Osteoblast (primary cell): ENCODE results near the gene CAPN9. TPM values are rescaled to one million over a fixed set of nuclear protein-coding genes. Genes with fewer than 3 reads are reported as not detected.
A peak's percentile ranks its signal among the peaks of the same experiment; 100 is the strongest.

Experiments
- DNase-seq: peaks from one replicate; pipeline ENCODE4 v3.0.0; 2011; ENCODE audit warnings: low spot score, mixed read lengths; ENCODE audit not compliant: insufficient read length; ENCODE audit errors: missing footprints
- H2AFZ ChIP-seq: 2 replicates; pipeline ENCODE4 v1.6.0; 2011; ENCODE audit warnings: mild to moderate bottlenecking, low read length
- H3K27ac ChIP-seq: 2 replicates; pipeline ENCODE4 v1.5.1; 2011; ENCODE audit warnings: mild to moderate bottlenecking, low read depth, low read length, moderate library complexity
- H3K27me3 ChIP-seq: 2 replicates; pipeline ENCODE4 v1.6.0; 2012; ENCODE audit warnings: mild to moderate bottlenecking, control low read depth, inconsistent platforms, low read length, moderate library complexity; ENCODE audit not compliant: insufficient read depth
- H3K36me3 ChIP-seq: 2 replicates; pipeline ENCODE4 v1.5.1; 2011; ENCODE audit warnings: mild to moderate bottlenecking, low read length, control low read depth, moderate library complexity; ENCODE audit not compliant: insufficient read depth
- H3K4me1 ChIP-seq: 2 replicates; pipeline ENCODE4 v1.5.1; 2011; ENCODE audit warnings: mild to moderate bottlenecking, low read length, control low read depth, moderate library complexity; ENCODE audit not compliant: insufficient read depth
- H3K4me2 ChIP-seq: 2 replicates; pipeline ENCODE4 v1.6.0; 2011; ENCODE audit warnings: mild to moderate bottlenecking, low read length; ENCODE audit not compliant: insufficient read depth
- H3K4me3 ChIP-seq: fragments of 200-600 bp; sonication (generic); 3 replicates; pipeline ENCODE4 v1.5.1; 2012; ENCODE audit warnings: mild to moderate bottlenecking, low read length, inconsistent platforms; ENCODE audit not compliant: insufficient read depth
- H3K79me2 ChIP-seq: 2 replicates; pipeline ENCODE4 v1.6.0; 2012; ENCODE audit warnings: mild to moderate bottlenecking, low read length, control low read depth, inconsistent platforms; ENCODE audit not compliant: insufficient read depth
- H3K9me3 ChIP-seq: 2 replicates; pipeline ENCODE4 v1.5.1; 2011; ENCODE audit warnings: low read depth, low read length, control low read depth
- H4K20me1 ChIP-seq: 2 replicates; pipeline ENCODE4 v1.6.0; 2012; ENCODE audit warnings: mild to moderate bottlenecking, low read length, control low read depth; ENCODE audit not compliant: insufficient read depth
- total RNA-seq: library from RNA; depleted of rRNA; stranded (reverse); fragments of >200 nt; gene quantifications from 2 replicates; pipeline ENCODE4 v1.2.3, GENCODE V29; 2012
- TF ChIP-seq, protein P1 (sequence below): IDR thresholded peaks from 2 replicates; pipeline ENCODE4 v1.5.1; 2011; ENCODE audit warnings: mild to moderate bottlenecking, low read depth, low read length, moderate library complexity; ENCODE audit errors: extremely low read depth

Gene CAPN9
- total RNA-seq, 1 donor: not detected

DNA sequence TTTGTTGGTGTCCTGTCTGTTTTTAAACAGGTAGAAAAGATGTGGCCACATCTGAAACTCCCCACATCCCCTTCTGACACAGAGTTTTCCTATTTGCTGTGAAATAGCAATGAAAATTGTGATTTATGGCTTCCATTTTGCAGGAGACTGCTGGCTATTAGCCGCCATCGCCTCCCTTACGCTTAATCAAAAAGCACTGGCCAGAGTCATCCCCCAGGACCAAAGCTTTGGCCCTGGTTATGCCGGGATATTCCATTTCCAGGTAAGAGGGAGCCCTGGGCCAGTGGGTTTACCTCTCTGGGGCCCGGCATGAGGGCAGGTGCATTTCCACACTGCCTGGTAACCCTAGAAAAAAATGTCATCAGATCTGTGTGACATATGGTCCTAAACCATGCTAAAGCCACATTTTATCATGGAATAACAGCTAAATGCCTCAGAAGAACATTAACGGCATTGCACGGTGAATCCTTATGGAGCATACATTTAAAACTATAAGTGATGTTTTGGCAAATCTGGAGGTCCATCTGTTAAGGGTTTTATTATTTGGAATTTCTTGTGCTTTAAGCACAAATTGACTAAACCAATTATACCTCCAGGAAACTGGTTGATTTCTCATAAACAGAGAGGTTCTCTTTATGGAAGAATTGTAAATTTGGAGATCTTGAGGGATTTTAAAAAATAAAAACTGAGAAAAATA, 12.3 kb downstream of the CAPN9 start:
- no peak overlapping the region for H3K4me2 ChIP-seq
- H3K36me3 ChIP-seq: no peaks in the 10 kb centered on the region
- TF ChIP-seq, protein P1, sequence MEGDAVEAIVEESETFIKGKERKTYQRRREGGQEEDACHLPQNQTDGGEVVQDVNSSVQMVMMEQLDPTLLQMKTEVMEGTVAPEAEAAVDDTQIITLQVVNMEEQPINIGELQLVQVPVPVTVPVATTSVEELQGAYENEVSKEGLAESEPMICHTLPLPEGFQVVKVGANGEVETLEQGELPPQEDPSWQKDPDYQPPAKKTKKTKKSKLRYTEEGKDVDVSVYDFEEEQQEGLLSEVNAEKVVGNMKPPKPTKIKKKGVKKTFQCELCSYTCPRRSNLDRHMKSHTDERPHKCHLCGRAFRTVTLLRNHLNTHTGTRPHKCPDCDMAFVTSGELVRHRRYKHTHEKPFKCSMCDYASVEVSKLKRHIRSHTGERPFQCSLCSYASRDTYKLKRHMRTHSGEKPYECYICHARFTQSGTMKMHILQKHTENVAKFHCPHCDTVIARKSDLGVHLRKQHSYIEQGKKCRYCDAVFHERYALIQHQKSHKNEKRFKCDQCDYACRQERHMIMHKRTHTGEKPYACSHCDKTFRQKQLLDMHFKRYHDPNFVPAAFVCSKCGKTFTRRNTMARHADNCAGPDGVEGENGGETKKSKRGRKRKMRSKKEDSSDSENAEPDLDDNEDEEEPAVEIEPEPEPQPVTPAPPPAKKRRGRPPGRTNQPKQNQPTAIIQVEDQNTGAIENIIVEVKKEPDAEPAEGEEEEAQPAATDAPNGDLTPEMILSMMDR: no peak
- no peak overlapping the region for H3K4me3 ChIP-seq
- H3K79me2 ChIP-seq: no peaks in the 10 kb centered on the region
- no peak overlapping the region for H3K27ac ChIP-seq
- DNase-seq: no peak
- H4K20me1 ChIP-seq: no peaks in the 10 kb centered on the region
- no peaks in the 10 kb centered on the region for H3K4me1 ChIP-seq
- peaks cover 11% of the 10 kb centered on the region for H3K27me3 ChIP-seq
- H3K9me3 ChIP-seq: no peaks in the 10 kb centered on the region
- H2AFZ ChIP-seq: no peak overlapping the region

DNA sequence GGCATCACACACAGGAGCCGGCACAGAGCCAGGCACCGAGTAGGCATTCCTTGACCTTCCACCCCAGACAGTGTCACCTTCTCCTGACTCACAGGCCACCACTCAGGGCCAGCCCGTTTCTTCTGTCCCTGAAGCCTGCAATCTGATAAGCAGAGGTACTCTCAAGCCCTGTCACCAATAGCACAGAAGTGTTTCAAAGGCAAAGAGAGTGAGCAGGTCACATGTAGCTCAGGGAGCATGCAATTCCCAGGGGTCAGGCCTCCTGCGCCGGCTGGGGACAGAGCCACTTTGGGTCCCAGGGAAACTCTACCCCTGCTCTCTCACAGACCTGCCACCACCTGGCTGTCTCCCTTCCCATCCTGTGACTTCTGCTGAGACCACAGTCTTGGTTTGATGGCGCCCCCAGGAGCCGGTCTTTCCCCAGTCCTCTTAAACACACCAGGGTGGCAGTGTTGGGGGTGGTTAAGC, 13.2 kb downstream of the CAPN9 start:
- H3K9me3 ChIP-seq: no peaks in the 10 kb centered on the region
- no peak overlapping the region for H3K27ac ChIP-seq
- DNase-seq: no peak
- no peak overlapping the region for H2AFZ ChIP-seq
- H4K20me1 ChIP-seq: no peaks in the 10 kb centered on the region
- no peaks in the 10 kb centered on the region for H3K4me1 ChIP-seq
- no peak overlapping the region for H3K4me3 ChIP-seq
- no peaks in the 10 kb centered on the region for H3K79me2 ChIP-seq
- H3K4me2 ChIP-seq: no peak overlapping the region
- peaks cover 11% of the 10 kb centered on the region for H3K27me3 ChIP-seq
- TF ChIP-seq, protein P1: no peak
- H3K36me3 ChIP-seq: no peaks in the 10 kb centered on the region

DNA sequence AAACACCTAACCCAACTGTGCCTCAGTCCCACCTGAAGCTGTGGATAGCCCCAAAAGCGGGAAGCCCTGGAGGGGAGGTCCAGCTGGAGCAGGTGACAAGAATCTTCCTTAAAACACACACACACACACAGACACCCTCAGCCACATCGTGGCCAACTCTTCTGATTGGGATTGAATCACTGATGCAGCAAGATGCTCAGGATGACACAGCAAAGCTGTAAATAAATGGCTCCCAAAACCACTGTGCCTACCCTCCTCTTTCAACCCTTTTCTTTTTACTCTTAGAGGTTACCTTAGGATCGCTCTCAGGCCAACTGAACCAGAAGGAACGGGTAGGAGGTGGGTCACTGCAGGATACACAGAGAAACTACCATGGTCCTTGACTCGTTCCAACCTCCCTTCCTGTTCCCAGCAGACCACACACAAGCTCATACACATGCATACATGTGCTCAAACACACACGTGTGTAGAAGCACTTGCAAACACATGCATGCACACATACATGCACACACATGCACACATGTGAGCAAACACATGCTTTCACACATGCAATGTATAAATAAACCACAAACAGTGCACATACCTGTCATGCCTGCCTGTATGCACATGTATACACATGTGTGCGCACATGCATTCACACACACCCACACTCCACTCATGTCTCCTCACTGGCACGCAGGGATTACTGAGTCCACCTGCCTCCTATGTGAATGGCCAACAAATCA, 14.4 kb downstream of the CAPN9 start:
- Histone ChIP-seq H3K4me3 (no peak overlapping the region), H2AFZ (no peak overlapping the region), H3K4me1 (no peaks in the 10 kb centered on the region), H3K27ac (no peak overlapping the region), H3K4me2 (no peak overlapping the region), H3K9me3 (no peaks in the 10 kb centered on the region), H3K79me2 (no peaks in the 10 kb centered on the region), H4K20me1 (no peaks in the 10 kb centered on the region), H3K36me3 (no peaks in the 10 kb centered on the region), H3K27me3 (peaks cover 11% of the 10 kb centered on the region)
- TF ChIP-seq, protein P1: no peak
- DNase-seq: no peak

DNA sequence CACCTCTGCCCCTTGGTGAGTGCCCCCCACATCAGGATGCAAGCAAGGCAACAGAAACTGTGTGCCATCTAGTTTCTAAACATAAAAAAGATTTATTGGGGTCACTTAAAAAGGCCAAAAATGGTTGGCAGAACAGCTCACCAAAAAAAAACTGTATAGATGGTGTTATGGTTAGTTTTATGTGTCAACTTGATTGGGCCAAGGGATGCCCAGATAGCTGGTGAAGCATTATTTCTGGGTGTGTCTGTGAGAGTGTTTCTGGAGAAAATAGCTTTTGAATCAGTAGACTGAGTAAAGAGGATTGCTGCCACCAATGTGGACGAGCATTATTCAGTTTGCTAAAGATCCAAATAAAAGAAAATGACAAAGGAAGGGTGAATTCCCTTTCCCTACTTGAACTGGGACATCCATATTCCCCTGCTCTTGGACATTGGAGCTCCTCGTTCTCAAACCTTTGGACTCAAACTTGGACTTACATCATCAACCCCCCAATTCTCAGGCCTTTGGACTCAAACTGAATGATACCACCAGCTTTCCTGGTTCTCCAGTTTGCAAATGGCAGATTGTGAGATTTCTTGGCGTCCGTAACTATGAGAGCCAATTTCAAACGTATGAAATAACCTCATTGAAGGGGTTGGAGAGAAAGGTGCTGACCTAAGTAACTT, 16.9 kb downstream of the CAPN9 start:
- H3K4me1 ChIP-seq: peaks cover 1% of the 10 kb centered on the region
- H4K20me1 ChIP-seq: no peaks in the 10 kb centered on the region
- TF ChIP-seq, protein P1: no peak
- H3K27me3 ChIP-seq: peaks cover 11% of the 10 kb centered on the region
- no peak overlapping the region for H3K4me3 ChIP-seq
- no peaks in the 10 kb centered on the region for H3K36me3 ChIP-seq
- no peaks in the 10 kb centered on the region for H3K79me2 ChIP-seq
- peak; percentile 19 for DNase-seq
- no peak overlapping the region for H3K4me2 ChIP-seq
- H2AFZ ChIP-seq: no peak overlapping the region
- H3K27ac ChIP-seq: no peak overlapping the region
- no peaks in the 10 kb centered on the region for H3K9me3 ChIP-seq
